ENCODE measurements around the gene FHOD1. TPM values are rescaled to one million over a fixed set of nuclear protein-coding genes. Genes with fewer than 3 reads are reported as not detected.

The FHOD1 gene
- total RNA-seq, 1 donor from 2014 or later = 13.5 TPM

DNA sequence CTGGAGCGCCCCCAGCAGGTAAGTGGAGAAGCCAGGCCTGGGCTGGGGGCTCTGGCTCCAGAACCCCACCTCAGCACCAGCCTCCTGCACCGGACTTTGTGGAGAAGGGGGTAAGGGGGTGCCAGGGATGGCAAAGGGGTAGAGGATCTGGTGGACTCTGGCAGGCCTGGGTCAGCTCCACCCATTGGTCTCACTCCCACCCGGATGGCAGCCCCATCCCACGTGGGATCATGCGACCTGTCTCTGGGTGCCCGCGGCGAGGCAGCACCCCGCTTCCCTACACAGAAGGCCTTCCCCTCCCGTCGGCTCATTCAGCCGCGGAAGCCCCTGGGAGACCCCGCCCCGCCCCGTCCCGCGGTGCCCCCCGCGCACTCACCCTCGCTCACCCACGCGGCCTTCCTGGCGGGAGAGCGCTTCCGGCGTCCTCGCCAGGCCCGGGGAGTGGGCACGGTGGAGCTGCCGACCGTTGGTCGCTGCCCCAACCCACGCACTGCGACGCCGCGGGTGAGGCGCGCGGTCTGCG is 31.6 kb upstream of the FHOD1 start:
- no peak for DNase-seq
- ATAC-seq (ENCODE audit: poor library complexity) = peak; percentile 21

DNA sequence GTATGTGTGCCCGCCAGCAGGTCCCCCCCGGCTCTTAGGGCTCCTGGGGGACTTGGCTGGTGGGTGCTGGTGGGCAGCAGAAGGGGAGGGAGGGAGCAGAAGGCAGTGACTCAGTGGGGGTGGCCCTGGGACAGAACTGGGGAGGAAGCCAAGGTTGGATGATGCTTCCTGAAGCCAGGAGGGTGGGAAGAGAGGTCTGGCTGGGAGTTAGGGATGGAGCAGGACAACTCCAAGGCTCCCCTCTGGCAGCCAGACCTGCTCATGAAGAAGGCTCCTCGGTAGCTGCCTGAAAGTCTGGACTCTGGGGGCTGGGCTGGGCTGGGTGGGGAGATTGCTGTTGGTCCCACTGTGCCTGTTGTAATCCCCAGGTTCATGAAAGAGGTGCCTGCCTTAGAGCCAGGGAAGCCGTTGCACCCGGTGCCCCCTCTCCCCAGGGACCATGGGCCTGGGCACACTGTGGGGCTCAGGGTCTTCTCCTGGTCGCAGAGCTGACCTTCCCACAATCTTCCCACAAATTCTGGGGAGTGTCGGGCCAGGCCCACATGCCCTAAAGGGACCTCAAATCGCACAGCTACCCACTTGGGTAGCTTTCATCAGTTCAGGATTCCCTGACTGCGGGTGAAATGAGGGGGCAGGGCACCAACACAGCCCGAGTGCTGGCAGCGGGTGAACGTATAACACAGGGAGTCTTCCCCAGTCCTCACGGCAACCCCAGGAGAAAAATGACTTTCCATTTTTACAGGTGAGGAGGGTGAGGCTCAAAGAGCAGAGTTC is 30.9 kb upstream of the FHOD1 start:
- intact Hi-C loops (cut with DNase I) = no loop called here
- ATAC-seq (ENCODE audit: poor library complexity) (no peak), DNase-seq (peak; percentile 29)

More for the DNA sequence above, 31.6 kb upstream of the FHOD1 start:
- intact Hi-C loops (cut with DNase I) = no loop called here

DNA sequence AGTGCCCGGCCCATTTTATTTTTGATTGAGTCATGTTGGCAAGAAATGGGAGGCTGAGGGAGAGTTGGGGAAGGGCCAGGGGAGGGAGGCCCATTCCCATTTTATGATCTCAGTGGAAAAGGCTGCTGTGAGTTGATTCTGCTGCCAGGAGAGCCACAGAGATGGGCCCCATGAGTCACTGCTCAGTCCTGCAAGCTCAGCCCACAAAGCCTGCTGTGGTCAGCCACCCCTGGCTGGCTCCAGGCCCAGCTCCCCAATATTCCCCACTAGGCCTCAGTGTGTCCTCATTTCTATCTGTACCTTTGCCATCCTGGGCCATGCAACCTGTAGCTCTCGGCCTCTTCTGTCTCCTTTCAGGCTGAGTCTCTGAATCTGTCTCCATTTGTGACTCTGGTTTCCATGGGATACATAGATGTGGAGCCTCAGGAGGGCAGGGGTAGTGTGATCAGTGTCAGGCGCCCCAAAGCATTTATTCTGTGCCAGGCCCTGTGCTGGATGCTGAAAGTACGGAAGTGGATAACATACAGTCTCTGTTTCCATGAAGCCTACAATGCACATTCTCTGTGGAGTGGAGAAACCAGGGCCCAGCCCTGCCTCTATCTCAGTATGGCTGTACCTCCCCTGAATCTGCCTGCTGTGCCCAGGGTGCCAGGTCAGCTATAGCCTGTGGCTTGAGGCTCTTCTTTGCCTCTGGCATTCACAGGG is 30.2 kb upstream of the FHOD1 start:
- intact Hi-C loops (cut with DNase I) = no loop called here
- DNase-seq (peak; percentile 50), ATAC-seq (ENCODE audit: poor library complexity) (no peak)

DNA sequence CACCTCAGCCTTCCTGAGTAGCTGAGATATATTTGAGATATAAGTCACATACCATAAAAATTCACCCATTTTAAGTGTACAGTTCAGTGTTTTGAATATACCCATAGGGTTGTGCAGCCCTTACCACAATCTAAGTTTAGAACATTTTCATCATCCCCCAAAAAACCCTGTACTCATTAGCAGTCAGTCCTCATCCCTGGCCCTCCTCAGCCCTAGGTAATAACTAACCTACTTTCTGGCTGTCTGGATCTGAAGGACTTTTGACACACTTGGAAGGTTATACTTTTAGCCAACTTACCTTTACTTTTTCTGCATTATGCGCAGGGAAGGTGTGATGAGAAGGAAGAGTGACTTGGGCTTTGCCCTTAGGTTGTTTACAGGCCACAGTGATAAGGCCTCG is 28.0 kb upstream of the FHOD1 start:
- ATAC-seq (ENCODE audit: poor library complexity) = no peak
- intact Hi-C loops (cut with DNase I) = no loop called here
- no peak for DNase-seq

DNA sequence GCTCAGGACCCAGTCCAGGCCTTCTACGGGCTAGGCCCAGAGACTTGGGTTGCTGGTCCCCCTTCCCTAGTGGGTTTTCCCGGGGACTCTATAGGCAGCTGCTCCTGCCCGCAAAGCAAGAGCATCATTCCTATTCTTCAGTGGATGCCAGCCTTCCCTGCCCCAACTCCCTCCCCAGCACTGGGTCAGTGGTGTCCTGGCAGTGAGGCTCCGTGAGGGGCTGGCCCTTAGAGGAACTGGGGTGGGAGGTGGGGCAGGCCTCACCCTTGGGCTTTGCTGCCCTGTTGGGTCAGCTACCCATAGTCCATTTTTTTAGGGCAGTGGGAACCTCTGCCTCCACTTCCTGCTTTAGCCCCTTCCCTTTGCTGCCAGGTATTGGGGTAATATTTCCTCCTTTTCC is 24.2 kb upstream of the FHOD1 start:
- no peak for ATAC-seq (ENCODE audit: poor library complexity)
- no peak for DNase-seq
- intact Hi-C loops (cut with DNase I) = no loop called here

DNA sequence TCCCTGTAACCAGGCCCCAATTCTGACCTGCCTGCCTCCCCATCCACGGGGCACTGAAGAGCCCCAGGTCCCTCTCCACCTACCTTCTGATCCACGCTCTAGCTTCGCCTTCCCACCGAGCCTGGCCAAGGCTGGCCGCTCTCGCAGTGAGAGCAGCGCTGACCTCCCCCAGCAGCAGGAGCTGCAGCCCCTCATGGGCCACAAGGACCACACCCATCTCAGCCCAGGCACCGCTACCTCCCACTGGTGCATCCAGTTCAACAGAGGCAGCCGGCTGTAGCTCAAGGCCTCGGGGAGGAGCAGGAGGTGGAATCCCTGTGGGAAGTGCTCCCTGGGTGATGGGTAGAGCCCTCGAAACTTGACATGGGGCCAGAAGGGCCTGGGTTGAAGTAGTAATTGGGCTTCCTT is 23.7 kb upstream of the FHOD1 start:
- intact Hi-C loops (cut with DNase I) = no loop called here
- ATAC-seq (ENCODE audit: poor library complexity) = no peak
- no peak for DNase-seq

DNA sequence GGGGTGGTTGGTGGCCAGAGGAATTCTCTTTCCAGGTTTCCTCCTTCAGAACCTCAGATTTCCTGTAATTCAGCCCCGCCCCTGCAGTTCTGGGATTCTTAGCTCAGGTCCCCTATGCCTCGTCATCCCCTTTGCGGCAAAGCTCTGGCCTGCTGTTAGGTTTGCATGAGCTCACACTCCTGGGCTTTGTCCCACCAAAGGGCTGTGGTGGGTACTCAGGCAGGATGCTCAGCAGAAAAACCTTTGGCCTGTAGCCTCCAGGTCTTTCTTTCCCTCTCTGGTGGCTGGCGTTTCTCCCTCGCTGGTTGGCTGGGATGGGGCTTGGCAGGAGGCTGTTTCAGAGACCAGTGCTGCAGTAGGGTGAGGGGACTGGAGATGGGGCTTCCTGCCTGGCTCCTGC is 22.5 kb upstream of the FHOD1 start:
- intact Hi-C loops (cut with DNase I) = loop anchor here (10.0 kb wide), 1 partner anchor 125 kb away; the partner anchor contains the start of gene TPPP3
- DNase-seq (no peak), ATAC-seq (ENCODE audit: poor library complexity) (no peak)

DNA sequence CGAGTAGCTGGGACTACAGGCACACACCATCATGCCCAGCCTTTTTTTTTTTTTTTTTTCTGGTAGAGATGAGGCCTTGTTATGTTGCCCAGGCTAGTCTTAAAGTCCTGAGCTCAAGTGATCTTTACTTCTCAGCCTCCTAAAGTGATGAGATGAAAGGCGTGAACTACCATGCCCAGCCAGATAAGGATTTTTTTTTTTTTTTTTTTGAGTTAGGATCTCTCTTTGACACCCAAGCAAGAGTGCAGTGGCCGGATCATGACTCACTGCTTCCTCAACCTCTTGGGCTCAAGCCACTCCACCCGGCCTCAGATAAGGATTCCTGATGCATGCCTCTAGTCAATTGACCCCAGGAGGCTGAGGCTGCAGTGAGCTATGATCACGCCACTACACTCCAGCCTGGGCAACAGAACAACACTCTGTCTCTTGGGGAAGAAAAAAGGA is 20.9 kb upstream of the FHOD1 start:
- intact Hi-C loops (cut with DNase I) = loop anchor here (10.0 kb wide), 1 partner anchor 127 kb away; the partner anchor contains the start of gene TPPP3
- DNase-seq = peak; percentile 67
- ATAC-seq (ENCODE audit: poor library complexity) = peak; percentile 78

DNA sequence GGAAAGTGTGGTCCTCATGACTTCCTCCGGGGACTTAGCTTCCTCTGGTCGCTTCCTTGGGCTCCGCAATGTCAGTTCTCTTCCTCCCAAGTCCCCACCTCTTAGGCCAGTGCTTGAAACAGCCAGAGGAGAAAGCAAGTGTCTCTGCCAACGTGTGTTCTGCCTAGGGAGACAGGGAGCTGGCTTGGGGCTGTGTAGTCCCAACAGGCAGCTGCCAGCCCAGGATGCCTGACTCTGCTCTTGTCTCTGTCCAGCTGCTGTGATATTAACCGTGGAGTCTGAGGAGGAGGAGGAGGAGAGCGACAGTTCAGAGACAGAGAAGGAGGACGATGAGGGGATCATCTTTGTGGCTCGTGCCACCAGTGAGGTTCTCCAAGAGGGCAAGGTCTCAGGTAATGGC is 18.6 kb upstream of the FHOD1 start:
- no peak for ATAC-seq (ENCODE audit: poor library complexity)
- DNase-seq = no peak
- intact Hi-C loops (cut with DNase I) = loop anchor here (10.0 kb wide), 1 partner anchor 129 kb away; the partner anchor contains the start of gene TPPP3

DNA sequence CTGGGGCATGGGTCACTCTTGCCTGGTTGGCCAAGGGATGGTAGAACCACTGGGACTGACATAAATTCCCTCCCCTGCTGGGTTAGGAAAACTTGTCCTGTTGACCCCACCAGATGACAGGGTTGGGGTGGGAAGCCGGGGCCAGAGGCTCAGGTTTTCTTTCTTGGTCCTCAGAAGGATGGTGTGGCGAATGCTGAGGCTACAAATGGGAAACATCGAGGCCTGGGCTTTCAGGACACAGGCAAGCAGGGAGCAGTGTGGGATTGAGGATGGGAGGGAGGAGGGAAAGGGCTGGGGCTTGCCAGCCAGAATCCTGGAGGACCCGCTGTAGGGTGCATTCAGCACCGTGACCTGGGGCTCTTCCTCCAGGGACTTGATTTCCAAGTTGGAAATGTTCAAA is 17.6 kb upstream of the FHOD1 start:
- ATAC-seq (ENCODE audit: poor library complexity) (no peak), DNase-seq (no peak)
- intact Hi-C loops (cut with DNase I) = loop anchor here (10.0 kb wide), 1 partner anchor 130 kb away; the partner anchor contains the start of gene TPPP3

DNA sequence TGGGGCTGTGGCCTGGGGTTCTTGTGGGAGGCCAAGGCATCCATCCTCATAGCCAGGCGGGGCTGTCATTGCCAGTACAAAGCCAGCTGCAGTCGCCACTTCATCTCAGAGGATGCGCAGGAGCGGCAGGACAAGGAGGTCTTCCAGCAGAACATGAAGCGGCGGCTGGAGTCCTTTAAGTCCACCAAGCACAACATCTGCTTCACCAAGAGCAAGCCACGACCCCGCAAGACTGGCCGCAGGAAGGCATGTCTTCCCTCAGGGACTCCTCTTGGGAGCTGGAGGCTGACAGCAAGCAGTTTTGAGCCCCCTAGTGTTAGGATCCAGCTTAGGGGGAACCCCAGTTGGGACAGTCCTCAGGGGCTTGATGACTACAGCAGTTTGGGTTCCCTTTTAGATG is 17.0 kb upstream of the FHOD1 start:
- ATAC-seq (ENCODE audit: poor library complexity) = no peak
- DNase-seq = no peak
- intact Hi-C loops (cut with DNase I) = loop anchor here (10.0 kb wide), 1 partner anchor 131 kb away; the partner anchor contains the start of gene TPPP3

DNA sequence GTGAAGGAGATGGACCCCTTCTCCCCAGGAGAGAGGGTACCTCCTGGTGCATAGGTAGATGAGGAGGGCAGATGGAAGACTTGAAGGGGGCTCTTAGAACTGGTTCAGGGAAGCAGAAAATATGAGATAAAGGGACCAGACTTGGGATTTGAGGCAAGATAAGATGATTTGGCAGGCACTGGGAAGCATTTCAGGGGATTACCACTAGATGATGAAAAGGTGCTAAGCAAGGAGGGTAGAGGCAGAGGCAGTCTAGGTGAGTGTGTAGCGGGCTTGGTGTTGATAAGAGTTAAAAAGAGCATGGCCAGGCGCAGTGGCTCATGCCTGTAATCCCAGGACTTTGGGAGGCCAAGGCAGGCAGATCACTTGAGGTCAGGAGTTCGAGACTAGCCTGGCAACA is 15.9 kb upstream of the FHOD1 start:
- DNase-seq = no peak
- intact Hi-C loops (cut with DNase I) = loop anchor here (10.0 kb wide), 1 partner anchor 132 kb away; the partner anchor contains the start of gene TPPP3

DNA sequence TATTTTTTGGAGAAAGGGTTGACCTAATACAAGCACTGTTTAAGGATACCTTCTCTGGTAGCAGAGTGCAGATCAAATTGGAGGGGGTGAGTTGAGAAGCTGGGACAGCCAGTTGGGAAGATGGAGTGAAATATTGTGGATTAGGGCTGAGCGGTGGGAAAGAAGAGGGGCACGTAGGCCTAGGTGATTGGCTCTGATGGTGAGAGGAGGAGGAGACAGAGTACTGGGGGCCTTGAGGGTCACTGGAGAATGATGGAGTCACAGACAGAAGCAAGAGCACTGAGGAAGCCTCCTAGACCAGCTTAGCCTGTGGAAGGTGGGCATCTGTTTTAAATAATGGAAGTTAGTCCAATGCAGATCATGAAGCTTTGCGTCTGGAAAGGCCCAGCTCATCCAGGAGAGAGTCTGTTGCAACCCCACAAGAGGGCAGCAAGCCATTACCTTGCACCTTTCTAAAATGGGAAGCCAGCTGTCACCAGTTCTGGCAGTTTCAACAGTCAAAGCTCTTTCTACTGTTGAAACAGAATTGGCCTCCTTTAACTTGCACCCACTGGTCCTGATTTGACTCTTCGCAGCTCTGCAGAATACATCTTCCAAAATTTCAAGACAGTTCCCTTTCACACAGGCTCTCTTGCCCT is 13.3 kb upstream of the FHOD1 start:
- ATAC-seq (ENCODE audit: poor library complexity) = peak; percentile 84

More for the DNA sequence above, 15.9 kb upstream of the FHOD1 start:
- ATAC-seq (ENCODE audit: poor library complexity) = no peak

DNA sequence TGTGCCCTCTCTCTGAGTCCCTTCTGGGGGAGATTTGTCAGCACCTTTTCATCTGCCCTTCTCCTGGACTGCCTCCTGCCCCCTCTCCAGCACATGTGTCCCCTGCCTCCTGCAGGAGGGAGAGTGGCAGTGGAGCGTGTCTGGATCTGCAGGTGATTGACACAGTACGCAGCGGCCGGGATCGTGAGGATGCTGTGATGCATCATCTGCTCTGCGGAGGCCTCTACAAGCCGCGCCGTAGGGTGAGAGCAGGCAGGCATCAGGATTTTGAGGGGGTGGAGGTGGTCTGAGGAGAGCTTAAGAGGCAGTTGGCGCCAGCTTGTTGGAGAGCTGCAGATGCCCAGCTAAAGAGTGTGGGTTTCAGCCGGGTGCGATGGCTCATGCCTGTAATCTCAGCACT is 12.4 kb upstream of the FHOD1 start:
- intact Hi-C loops (cut with DNase I) = loop anchor here (10.0 kb wide), 1 partner anchor 135 kb away; the partner anchor contains the start of gene TPPP3
- DNase-seq (no peak), ATAC-seq (ENCODE audit: poor library complexity) (no peak)

More for the DNA sequence above, 13.3 kb upstream of the FHOD1 start:
- intact Hi-C loops (cut with DNase I) = loop anchor here (10.0 kb wide), 1 partner anchor 134 kb away; the partner anchor contains the start of gene TPPP3
- DNase-seq = no peak

DNA sequence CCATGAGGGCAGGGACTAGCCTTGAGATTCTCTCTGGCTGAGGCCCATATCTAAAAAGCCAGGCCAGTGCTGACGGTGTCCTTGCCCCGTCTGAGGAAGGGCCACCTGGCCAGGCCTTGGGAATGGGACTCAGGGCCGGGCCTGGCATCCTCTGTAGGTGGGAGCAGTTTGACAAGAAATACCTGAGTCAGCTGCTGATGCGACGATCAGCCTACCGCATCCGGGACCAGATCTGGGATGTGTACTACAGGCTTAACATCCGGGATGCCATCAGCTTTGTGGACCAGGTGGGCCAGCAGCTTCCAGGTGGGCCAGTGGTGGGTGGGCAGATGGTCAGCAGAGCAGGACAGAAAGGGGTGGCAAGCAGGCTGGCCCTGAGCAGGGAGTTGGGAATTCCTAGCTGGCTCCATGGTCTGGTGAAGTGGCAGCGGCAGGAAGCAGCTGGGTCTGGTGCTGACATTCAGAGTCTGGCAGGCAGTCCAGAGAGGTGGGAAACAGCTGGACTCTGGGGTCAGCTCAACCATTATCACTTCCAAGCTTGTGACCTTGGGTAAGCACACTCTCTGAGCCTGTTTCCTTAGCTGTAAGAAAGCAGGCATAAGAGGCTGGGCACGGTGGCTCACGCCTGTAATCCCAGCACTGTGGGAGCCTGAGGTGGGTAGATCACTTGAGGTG is 11.0 kb upstream of the FHOD1 start:
- intact Hi-C loops (cut with DNase I) = no loop called here
- ATAC-seq (ENCODE audit: poor library complexity) (no peak), DNase-seq (no peak)

DNA sequence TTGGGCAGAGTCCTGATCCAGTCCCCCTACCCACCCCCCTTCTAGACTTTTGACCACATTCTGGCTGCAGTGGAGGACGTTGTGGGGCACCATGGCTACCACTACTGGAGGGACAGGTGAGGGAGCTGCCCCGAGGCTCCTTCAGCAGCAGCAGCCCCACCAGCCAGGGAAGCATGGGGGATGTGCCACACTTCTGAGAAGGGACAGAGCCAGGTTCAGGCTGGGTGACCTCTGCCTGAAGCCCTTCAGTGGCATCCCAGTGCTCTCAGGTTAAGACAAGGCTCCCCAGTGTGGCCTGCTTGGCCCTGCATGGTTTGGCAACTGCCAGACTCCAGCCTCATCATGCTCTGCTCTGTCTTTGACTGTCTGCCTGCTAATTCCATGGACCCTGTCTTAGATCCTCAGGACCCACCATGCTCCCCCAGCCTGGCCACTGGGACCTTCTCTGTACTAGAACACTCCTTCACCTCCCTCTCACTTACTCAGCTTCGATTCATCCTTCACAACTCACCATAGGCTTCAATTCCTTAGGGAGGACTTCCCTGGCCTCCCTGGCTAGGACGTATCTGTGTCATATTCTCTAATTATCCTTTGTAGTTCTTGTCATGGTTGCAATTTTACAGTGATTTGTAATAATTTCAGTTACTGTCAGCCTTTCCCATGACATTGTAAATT is 10.3 kb upstream of the FHOD1 start:
- no peak for DNase-seq

DNA sequence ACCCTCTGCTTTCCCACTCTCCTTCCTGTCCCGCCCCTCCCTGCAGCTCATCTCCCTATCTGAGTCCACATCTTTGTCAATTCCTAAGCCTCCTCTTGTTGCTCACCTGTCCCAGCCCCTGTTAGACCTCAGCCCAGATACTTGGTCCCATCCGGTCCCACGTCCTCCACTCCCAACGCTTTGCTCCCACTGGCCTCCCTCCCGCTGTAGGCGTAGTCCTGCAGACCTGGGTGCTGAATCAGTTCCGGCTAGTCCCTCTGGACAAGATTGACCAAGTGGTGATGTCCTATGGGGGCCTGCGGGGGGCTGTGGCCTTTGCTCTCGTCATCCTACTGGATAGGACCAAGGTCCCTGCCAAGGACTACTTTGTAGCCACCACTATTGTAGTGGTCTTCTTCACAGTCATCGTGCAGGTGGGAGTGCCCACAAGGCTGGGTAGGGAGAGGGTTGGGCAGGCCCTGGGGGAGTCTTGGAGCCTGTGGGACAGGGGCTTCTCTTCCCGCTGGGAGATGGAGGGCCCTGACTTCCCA is 9.5 kb upstream of the FHOD1 start:
- DNase-seq (no peak), ATAC-seq (ENCODE audit: poor library complexity) (no peak)
- intact Hi-C loops (cut with DNase I) = no loop called here

More for the DNA sequence above, 10.3 kb upstream of the FHOD1 start:
- no peak for ATAC-seq (ENCODE audit: poor library complexity)
- intact Hi-C loops (cut with DNase I) = no loop called here

All from Right ventricle myocardium superior (tissue), 1 donor.